CD4-positive, alpha-beta T cell treated with Interleukin-4 for 4 hours (primary cell): ENCODE measurements around the gene PPP2R2B.
"Not testable (repeated sequence)": the region's sequence is repeated elsewhere in the genome, so short reads cannot be mapped to it uniquely, and the experiment has no call there.

Source experiments
- DNase-seq: peaks from one replicate; pipeline ENCODE4 v3.0.0-alpha.2; 2020

The PPP2R2B gene

GRCh38 chr5:146588331-146589027 is 290.1 kb downstream of the PPP2R2B start:
- DNase-seq, result no peak

GRCh38 chr5:146586752-146587151 is 291.8 kb downstream of the PPP2R2B start:
- DNase-seq, result no peak

- DNase-seq, result no peak
Measured at GRCh38 chr5:146584750-146585149, 293.8 kb downstream of the PPP2R2B start.

- DNase-seq, result no peak
Measured at GRCh38 chr5:146582051-146582596, 296.4 kb downstream of the PPP2R2B start.

GRCh38 chr5:146580237-146580636 is 298.3 kb downstream of the PPP2R2B start:
- DNase-seq, result no peak

GRCh38 chr5:146574713-146575112 is 303.8 kb downstream of the PPP2R2B start:
- no peak for DNase-seq

- DNase-seq, result no peak
Measured at GRCh38 chr5:146568161-146568560, 310.4 kb downstream of the PPP2R2B start.

- DNase-seq, result peak; percentile 51
Measured at GRCh38 chr5:146565764-146566367, 312.7 kb downstream of the PPP2R2B start.

- no peak for DNase-seq
Measured at GRCh38 chr5:146564007-146564762, 314.4 kb downstream of the PPP2R2B start.

- DNase-seq, result no peak
Measured at GRCh38 chr5:146562461-146562860, 316.1 kb downstream of the PPP2R2B start.

GRCh38 chr5:146561711-146562110 is 316.8 kb downstream of the PPP2R2B start:
- no peak for DNase-seq

GRCh38 chr5:146560205-146560812 is 318.2 kb downstream of the PPP2R2B start:
- DNase-seq, result no peak

GRCh38 chr5:146556884-146557283 is 321.7 kb downstream of the PPP2R2B start:
- not testable (repeated sequence) for DNase-seq

- DNase-seq, result no peak
Measured at GRCh38 chr5:146553446-146553845, 325.1 kb downstream of the PPP2R2B start.

GRCh38 chr5:146549615-146550014 is 328.9 kb downstream of the PPP2R2B start:
- no peak for DNase-seq

GRCh38 chr5:146548781-146549449 is 329.6 kb downstream of the PPP2R2B start:
- DNase-seq, result no peak

GRCh38 chr5:146544232-146544631 is 334.3 kb downstream of the PPP2R2B start:
- DNase-seq, result no peak

GRCh38 chr5:146541958-146542849 is 336.4 kb downstream of the PPP2R2B start:
- DNase-seq, result peak; percentile 60

GRCh38 chr5:146540414-146540813 is 338.1 kb downstream of the PPP2R2B start:
- no peak for DNase-seq

- no peak for DNase-seq
Measured at GRCh38 chr5:146539973-146540372, 338.6 kb downstream of the PPP2R2B start.

GRCh38 chr5:146538432-146538831 is 340.1 kb downstream of the PPP2R2B start:
- no peak for DNase-seq

GRCh38 chr5:146533882-146534281 is 344.7 kb downstream of the PPP2R2B start:
- DNase-seq, result no peak
